ENCODE data around the gene TMED4. TPM values are rescaled to one million over a fixed set of nuclear protein-coding genes. Genes with fewer than 3 reads are reported as not detected.

TMED4 gene
- 68.9 and 78.0 TPM in 2 replicates for total RNA-seq

GRCh38 chr7:44581879-44582603 lies at the start of gene TMED4:
Gene TMED4, minus strand, starts transcription at chr7:44582231. Its CDS starts 25 bp downstream, at chr7:44582206.

GRCh38 chr7:44606341-44607140 lies 24.5 kb upstream of the TMED4 start, which contains the start of gene OGDH:
Gene OGDH, plus strand, starts transcription at chr7:44606627. Its CDS starts 17,717 bp downstream, at chr7:44624344.

GRCh38 chr7:44573464-44574286 lies 8.4 kb downstream of the TMED4 start, which contains the start of gene DDX56:
Gene DDX56, minus strand, starts transcription at chr7:44573908. Its CDS starts 13 bp downstream, at chr7:44573895.

GRCh38 chr7:44541028-44541869 lies 40.8 kb downstream of the TMED4 start, which contains the start of gene NPC1L1:
Gene NPC1L1, minus strand, starts transcription at chr7:44541330. Its CDS starts 71 bp downstream, at chr7:44541259.

Other genes starting within 250 kb of the TMED4 start
- 98.4 and 133 TPM in 2 replicates for gene NUDCD3, start 91.6 kb downstream of the TMED4 start, total RNA-seq
- under 0.01 and 0.09 TPM in 2 replicates for gene NPC1L1, start 40.9 kb downstream of the TMED4 start, total RNA-seq
- 33.9 and 35.5 TPM in 2 replicates for gene DDX56, start 8.3 kb downstream of the TMED4 start, total RNA-seq
- gene OGDH, start 24.4 kb upstream of the TMED4 start, total RNA-seq: 48.1 and 50.7 TPM in 2 replicates
- gene ZMIZ2, start 166.6 kb upstream of the TMED4 start, total RNA-seq: 6.9 and 8.1 TPM in 2 replicates
- gene PPIA, start 214.4 kb upstream of the TMED4 start, total RNA-seq: 773 and 1,099 TPM in 2 replicates

All from bronchial smooth muscle cell (primary cell).